K562 treated with DMSO at 1 percent for 48 hours (cell line): Measurements from ENCODE around the gene PAFAH2. TPM values are rescaled to one million over a fixed set of nuclear protein-coding genes. Genes with fewer than 3 reads are reported as not detected.

ENCODE experiments used
- total RNA-seq: library from RNA; unstranded; fragments of 300-600 nt; gene quantifications from 2 replicates; pipeline ENCODE4 v1.2.3, GENCODE V29; 2022; ENCODE audit warnings: low replicate concordance; ENCODE audit errors: extremely low read depth

PAFAH2 gene
- not detected in 2 replicates for total RNA-seq

GRCh38 chr1:25997828-25998761, at the start of gene PAFAH2:
Gene PAFAH2, minus strand, starts transcription at chr1:25998063. Its CDS starts 7,247 bp downstream, at chr1:25990816.

GRCh38 chr1:26045722-26046245, 47.9 kb upstream of the PAFAH2 start, which contains the start of gene SLC30A2:
Gene SLC30A2, minus strand, starts transcription at chr1:26046118. Its CDS starts 222 bp downstream, at chr1:26045896.

GRCh38 chr1:26021647-26022403, 24.0 kb upstream of the PAFAH2 start, which contains the start of gene EXTL1:
Gene EXTL1, plus strand, starts transcription at chr1:26021775. Its CDS starts 872 bp downstream, at chr1:26022647.

Other genes starting within 250 kb of the PAFAH2 start
- not detected in 2 replicates for gene SELENON, start 197.9 kb downstream of the PAFAH2 start, total RNA-seq
- gene MTFR1L, start 178.1 kb downstream of the PAFAH2 start, total RNA-seq, result 870 TPM in 1 of 2 replicates, not detected in the other
- not detected in 2 replicates for gene AUNIP, start 138.6 kb downstream of the PAFAH2 start, total RNA-seq
- gene PAQR7, start 122.4 kb downstream of the PAFAH2 start, total RNA-seq, result not detected in 2 replicates
- not detected in 2 replicates for gene STMN1, start 91.6 kb downstream of the PAFAH2 start, total RNA-seq
- not detected in 2 replicates for gene EXTL1, start 23.7 kb upstream of the PAFAH2 start, total RNA-seq
- not detected in 2 replicates for gene SLC30A2, start 48.1 kb upstream of the PAFAH2 start, total RNA-seq
- gene TRIM63, start 69.6 kb upstream of the PAFAH2 start, total RNA-seq, result not detected in 2 replicates
- not detected in 2 replicates for gene PDIK1L, start 113.8 kb upstream of the PAFAH2 start, total RNA-seq
- not detected in 2 replicates for gene FAM110D, start 161.0 kb upstream of the PAFAH2 start, total RNA-seq
- gene C1orf232, start 170.9 kb upstream of the PAFAH2 start, total RNA-seq, result not detected in 2 replicates
- not detected in 2 replicates for gene ZNF593, start 171.8 kb upstream of the PAFAH2 start, total RNA-seq
- not detected in 2 replicates for gene ZNF593OS, start 173.8 kb upstream of the PAFAH2 start, total RNA-seq
- gene CNKSR1, start 179.4 kb upstream of the PAFAH2 start, total RNA-seq, result not detected in 2 replicates
- gene CATSPER4, start 192.5 kb upstream of the PAFAH2 start, total RNA-seq, result not detected in 2 replicates
- gene CEP85, start 236.1 kb upstream of the PAFAH2 start, total RNA-seq, result not detected in 2 replicates